Embryonic facial prominence (tissue), 1 donor: ENCODE measurements around the gene ABHD1.

ENCODE experiments used
- DNase-seq: peaks from one replicate; pipeline ENCODE4 v3.0.0-alpha.2; 2016; ENCODE audit errors: extremely low spot score

ABHD1 gene

GRCh38 chr2:27086724-27087593 lies 36.7 kb upstream of the ABHD1 start, which contains the start of gene KHK:
KHK (plus strand) TSS chr2:27086772; CDS start chr2:27087260, 488 bp downstream.
- DNase-seq: no peak

- DNase-seq: no peak
These were observed 35.7 kb upstream of the ABHD1 start for GRCh38 chr2:27087823-27088410.

DNA sequence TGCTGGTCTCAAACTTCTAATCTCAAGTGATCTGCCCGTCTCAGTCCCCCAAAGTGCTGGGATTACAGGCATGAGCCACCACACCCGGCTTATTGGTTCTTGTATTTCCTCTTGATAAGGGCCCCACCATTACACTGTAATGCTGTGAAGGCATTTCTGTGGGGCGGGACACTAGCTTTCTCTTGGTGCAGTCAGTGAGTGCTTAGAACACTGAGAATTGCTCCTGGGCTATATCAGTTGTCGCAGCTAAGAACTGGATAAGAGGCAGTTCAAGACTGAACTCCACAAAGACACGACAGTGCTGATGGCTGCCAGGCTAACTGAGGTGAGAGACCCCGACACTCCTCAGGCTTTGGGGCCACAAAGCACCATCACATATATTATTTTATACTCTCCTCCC lies 35.0 kb upstream of the ABHD1 start:
- no peak for DNase-seq

- DNase-seq: no peak
These were observed 34.3 kb upstream of the ABHD1 start for GRCh38 chr2:27089111-27089954.

- no peak for DNase-seq
These were observed 31.6 kb upstream of the ABHD1 start for GRCh38 chr2:27091746-27092695.

- no peak for DNase-seq
These were observed 30.8 kb upstream of the ABHD1 start for GRCh38 chr2:27092696-27093429.

DNA sequence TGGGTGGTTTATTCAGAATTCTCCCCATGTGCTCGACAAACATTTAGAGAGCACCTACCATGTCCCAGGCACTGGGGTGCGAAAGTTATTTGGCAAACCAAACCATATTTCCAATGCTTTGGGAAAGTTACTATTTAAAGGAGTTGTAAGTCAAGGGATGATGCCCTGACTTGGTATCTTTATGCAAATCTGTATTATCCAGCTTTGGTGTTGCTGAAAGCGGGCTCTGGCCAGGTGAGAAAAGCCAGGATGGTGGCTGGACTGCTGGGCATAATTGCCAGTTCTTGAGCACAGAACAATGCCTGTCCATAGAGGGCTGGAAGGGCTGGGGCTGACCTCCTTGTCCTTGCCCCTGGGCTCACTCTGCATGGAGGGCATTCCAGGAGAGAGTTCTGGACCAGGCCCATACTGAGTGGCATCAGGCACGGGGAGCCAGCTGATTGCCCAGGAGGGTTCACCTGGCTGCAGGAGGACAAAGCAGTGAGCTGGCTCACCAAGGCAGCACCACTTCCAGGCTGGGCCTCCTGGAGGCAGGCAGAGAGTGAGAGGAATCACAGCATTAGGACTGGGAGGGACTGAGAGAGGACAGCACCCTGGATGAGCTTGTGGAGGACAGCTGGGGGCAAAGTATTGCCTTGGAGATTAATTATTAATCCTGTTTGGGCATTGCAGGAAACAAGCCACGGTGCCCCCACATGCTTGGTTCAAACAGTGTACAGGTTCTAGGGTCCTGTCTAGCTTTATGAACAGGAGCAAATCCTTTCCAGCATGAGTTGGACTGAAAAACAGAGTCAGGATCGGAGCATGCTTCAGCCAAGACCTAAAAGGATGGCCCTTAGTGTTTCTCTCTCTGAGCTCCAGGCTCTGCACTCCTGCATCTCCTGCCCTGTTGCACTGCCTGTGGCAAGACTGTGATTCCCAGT lies 29.9 kb upstream of the ABHD1 start:
- no peak for DNase-seq

DNA sequence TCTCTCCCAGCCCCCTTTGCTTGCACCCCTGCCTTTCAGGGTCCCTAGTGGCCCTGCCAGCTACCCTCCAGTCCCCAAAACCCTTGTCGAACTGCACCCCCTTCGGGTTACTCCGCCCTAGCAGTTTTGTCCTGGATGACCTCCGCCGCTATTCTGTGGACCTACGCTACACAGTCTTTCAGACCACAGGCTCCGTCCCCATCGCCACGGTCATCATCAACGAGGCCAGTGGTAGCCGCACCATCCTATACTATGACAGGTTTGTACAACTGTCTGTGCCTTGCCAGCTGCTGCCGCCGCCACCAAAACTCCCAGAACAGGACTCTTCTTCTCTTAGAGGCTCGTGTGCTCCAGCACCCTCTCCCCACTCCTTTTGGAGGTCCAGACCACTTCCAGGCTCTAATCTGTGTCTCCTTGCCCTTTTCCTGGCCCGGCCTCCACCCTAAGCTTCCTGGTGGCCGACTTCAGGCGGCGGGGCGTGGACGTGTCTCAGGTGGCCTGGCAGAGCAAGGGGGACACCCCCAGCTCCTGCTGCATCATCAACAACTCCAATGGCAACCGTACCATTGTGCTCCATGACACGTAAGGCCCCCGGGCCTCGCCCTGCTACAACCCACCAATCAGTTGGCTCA lies 29.1 kb upstream of the ABHD1 start:
- DNase-seq: no peak

GRCh38 chr2:27095427-27095744 lies 28.2 kb upstream of the ABHD1 start:
- no peak for DNase-seq

DNA sequence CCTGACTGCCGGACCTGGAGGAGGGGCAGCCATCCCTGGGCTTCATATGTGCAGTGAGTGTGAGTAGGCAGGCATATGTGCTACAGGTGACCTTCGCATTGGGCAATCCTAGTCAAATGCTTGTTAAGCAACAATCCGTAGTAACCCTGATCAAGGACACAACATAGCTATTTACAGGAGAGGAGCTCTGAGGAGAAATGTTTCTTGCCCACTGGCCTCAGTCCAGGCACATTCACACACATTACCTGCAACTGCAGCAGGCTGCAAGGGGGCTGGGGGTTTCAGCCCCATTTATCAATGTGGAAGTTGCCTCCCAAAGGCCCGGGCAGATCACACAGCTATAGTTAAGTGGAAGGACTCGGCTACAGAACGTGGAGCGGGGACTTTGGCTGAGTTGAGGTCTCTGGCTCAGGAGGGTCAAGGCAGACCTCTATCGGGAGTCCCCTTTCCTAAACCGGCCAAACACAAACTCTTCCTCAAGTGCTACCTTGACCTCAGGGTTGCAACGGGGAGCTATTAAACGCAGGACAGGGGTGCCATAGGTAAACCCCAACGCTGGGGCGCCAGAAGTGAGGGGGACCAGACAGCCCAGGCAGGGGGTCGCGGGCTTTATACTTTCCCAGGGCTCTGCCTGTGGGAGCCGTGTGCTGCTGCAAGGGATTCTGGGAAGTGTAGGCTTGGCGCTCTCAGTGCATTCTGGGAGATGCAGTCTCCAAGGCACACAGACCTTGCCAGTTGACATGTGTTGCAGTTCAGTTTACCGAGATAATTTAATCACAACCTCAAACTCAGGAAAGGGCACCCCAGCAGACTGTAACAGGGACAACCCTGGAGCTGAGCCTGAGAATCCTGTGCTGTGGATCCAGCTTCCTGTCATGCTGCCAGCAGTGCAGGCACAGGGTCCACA lies 27.6 kb upstream of the ABHD1 start:
- DNase-seq: no peak

DNA sequence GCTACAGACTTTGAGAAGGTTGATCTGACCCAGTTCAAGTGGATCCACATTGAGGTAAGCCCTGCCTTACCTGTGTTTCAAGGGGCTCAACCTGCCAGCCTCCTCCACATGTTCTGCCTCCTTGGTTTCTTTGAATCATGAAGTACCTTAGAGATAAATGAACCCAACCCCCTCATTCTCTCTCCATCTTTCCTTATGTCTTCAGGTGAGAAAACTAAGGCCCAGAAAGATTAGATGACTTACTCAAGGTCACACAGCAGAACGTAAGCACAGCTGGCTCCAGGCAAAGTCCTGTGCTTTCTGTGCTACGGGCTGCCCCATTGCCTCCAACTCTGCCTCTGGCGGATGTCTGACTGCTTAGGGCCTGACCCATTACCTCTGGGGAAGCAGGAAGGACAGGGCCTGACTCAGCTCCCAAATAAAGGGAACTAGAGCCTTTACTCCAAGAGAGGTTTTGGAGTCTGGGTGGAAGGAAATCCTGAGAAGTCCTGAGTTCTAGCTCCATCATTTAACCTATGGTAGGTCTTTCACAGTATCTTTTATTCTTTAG lies 26.8 kb upstream of the ABHD1 start:
- no peak for DNase-seq

DNA sequence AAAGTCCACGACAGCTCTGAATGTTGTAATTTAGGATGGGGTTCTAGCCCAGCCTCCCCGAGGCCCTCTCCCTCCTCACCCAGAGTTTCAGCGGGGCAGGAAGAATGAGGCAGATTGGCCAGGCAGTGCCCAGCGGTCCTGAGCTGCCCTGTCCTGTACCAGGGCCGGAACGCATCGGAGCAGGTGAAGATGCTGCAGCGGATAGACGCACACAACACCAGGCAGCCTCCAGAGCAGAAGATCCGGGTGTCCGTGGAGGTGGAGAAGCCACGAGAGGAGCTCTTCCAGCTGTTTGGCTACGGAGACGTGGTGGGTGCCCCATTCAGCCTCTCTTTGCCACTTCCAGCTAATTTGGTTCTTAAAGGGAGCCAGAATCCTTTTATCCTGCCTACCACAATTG lies 26.3 kb upstream of the ABHD1 start:
- DNase-seq: no peak

- no peak for DNase-seq
These were observed 24.2 kb upstream of the ABHD1 start for GRCh38 chr2:27099334-27099955.

DNA sequence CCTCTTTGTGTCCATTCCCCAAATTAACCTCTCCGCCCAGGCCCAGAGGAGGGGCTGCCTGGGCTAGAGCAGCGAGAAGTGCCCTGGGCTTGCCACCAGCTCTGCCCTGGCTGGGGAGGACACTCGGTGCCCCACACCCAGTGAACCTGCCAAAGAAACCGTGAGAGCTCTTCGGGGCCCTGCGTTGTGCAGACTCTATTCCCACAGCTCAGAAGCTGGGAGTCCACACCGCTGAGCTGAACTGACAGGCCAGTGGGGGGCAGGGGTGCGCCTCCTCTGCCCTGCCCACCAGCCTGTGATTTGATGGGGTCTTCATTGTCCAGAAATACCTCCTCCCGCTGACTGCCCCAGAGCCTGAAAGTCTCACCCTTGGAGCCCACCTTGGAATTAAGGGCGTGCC lies 23.6 kb upstream of the ABHD1 start:
- no peak for DNase-seq

DNA sequence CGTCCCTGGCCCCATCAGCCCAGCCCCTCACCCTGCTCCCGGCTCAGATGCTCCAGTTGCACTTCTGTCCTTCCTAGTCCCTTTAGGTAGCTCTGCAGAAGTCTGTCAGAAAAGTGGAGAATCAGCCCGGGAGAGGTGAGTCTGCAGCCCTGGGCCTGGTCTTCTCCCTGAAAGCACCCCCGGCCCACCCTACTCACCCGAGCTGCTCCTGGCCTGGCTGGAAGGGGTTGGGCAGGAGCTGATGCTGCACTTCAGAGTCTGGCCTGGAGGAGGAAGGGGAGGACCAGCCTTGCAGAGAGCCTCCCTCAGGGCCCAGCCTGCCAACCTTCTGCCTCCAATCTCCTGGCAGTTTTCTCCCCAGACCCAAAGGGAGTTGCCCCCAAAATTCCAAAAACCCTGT lies 21.3 kb upstream of the ABHD1 start:
- no peak for DNase-seq

DNA sequence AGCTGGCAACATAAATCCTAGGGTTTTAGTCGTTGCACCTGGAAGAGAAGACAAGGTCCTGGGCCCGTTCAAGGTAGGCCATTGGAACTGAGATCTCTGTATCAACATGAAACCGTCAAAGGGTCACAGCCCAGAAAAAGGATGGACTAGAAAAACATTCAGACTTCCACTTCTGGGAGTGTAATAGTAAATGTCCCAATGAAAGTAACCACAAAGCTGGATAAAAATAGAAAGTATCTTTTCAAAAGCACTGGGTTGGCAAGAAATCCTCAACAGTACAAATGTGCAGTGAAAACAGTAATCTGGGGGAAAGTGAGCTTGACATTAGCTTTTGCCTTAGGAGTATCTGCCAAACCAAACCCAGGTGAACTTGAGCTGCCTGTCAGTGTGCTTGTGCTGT lies 17.6 kb upstream of the ABHD1 start:
- DNase-seq: no peak

DNA sequence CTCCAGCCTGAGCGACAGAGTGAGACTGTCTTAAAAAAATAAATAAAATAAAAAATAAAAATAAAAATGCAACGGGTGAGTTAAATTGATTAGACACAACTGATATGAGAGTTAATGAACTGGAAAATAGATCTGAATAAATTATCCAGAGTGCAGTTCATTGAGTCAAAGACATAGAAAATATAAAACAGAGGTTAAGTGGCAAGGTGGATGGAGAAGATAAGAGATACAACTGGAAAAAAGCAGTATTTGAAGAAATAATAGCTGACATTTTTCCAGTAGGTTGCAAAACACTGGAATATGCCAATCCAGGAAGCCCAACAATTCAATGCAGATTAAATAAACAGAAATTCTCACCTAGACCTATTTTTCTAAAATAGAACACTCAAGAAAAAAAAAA lies 15.4 kb upstream of the ABHD1 start:
- DNase-seq: no peak
